Skeletal muscle tissue (tissue), 4 donors: Measurements from ENCODE around the gene C4orf17. TPM values are rescaled to one million over a fixed set of nuclear protein-coding genes. Genes with fewer than 3 reads are reported as not detected.

Experiments
- H3K27ac ChIP-seq: one replicate; pipeline ENCODE4 v1.7.0; 2013; ENCODE audit warnings: mild to moderate bottlenecking, low read depth, low read length, inconsistent platforms
- H3K27me3 ChIP-seq, 3 donors: one replicate each; pipeline ENCODE4 v1.7.0; 2013; ENCODE audit warnings: low read length in 3 of 3; ENCODE audit not compliant: control insufficient read depth in 3 of 3, insufficient read depth in 3 of 3
- H3K36me3 ChIP-seq, 3 donors: one replicate each; pipeline ENCODE4 v1.7.0; 2013; ENCODE audit warnings: low read length in 3 of 3; ENCODE audit not compliant: control insufficient read depth in 3 of 3, insufficient read depth in 3 of 3
- H3K4me1 ChIP-seq, 3 donors: one replicate each; pipeline ENCODE4 v1.7.0; 2013; ENCODE audit warnings: low read length in 3 of 3, mild to moderate bottlenecking in 3 of 3; ENCODE audit not compliant: control insufficient read depth in 3 of 3, insufficient read depth in 3 of 3
- H3K4me3 ChIP-seq, 3 donors: one replicate each; pipeline ENCODE4 v1.7.0; 2013; ENCODE audit warnings: low read length in 3 of 3
- H3K9ac ChIP-seq, 3 donors: one replicate each; pipeline ENCODE4 v1.7.0; 2013; ENCODE audit warnings: low read length in 3 of 3, mild to moderate bottlenecking in 3 of 3, moderate library complexity in 2 of 3, low read depth in 1 of 3
- H3K9me3 ChIP-seq, 3 donors: one replicate each; pipeline ENCODE4 v1.7.0; 2013; ENCODE audit warnings: low read length in 3 of 3; ENCODE audit not compliant: control insufficient read depth in 3 of 3
- total RNA-seq: library from RNA; depleted of rRNA; stranded (reverse); fragments of >200 nt; gene quantifications from one replicate; pipeline ENCODE4 v1.2.3, GENCODE V29; 2014
- donor health status: Osteomylitis.

C4orf17 gene
- total RNA-seq, 1 donor from 2014 or later, result not detected

DNA sequence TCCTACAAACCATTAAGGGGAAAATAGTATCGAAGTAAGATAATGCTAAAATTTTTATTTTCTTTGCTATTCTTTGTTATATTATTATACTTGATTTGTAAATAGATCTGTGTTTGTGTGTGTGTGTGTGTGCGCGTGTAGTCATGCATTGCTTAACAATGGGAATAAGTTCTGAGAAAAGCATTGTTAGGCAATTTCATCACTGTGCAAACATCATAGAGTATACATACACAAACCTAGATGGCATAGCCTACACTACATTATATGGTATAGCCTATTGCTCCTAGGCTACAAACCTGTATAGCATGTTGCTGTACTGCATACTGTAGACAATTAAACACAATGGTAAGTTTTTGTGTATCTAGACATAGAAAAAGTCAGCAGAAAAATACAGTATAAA lies 80.9 kb downstream of the C4orf17 start:
- Histone ChIP-seq H3K9ac (no peak overlapping the region), H3K4me3 (no peak overlapping the region), H3K4me1 (peaks cover 0 to 6% (median 2%) of the 10 kb centered on the region in 3 donors), H3K27ac (no peak overlapping the region), H3K27me3 (no peaks in the 10 kb centered on the region), H3K36me3 (no peaks in the 10 kb centered on the region), H3K9me3 (no peaks in the 10 kb centered on the region)

Other genes with a start within 250 kb of the C4orf17 start
- 0.52 TPM for gene ADH1A, start 220.0 kb upstream of the C4orf17 start, total RNA-seq
- 33.4 TPM for gene ADH1B, start 189.6 kb upstream of the C4orf17 start, total RNA-seq
- 13.0 TPM for gene ADH1C, start 158.3 kb upstream of the C4orf17 start, total RNA-seq
- gene ADH7, start 75.7 kb upstream of the C4orf17 start, total RNA-seq, result not detected
- 5.7 TPM for gene TRMT10A, start 53.0 kb downstream of the C4orf17 start, total RNA-seq
- gene MTTP, start 63.8 kb downstream of the C4orf17 start, total RNA-seq, result under 0.01 TPM
- 132 TPM for gene C4orf54, start 146.8 kb downstream of the C4orf17 start, total RNA-seq